ENCODE results near the gene MYL6B. TPM values are rescaled to one million over a fixed set of nuclear protein-coding genes. Genes with fewer than 3 reads are reported as not detected.

MYL6B gene
- total RNA-seq, 4 donors from 2014 or later: 14.3 to 57.9 (median 28.0) TPM

DNA sequence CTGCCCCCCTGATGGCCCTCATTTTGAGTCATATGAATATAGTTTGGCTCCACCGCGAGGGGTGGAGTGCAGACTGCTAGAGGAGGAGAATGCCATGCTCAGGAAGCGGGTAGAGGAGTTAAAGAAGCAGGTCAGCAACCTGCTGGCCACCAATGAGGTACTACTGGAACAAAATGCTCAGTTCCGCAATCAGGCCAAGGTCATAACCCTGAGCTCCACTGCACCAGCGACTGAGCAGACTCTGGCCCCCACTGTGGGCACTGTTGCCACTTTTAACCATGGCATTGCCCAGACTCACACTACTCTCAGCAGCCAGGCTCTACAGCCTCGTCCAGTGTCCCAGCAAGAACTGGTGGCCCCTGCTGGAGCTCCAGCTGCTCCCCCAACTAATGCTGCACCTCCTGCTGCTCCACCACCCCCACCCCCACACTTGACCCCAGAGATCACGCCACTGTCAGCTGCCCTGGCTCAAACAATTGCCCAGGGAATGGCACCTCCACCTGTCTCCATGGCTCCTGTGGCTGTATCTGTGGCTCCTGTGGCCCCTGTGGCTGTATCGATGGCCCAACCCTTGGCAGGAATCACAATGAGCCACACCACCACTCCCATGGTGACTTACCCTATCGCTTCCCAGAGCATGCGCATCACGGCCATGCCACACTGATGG, 31.1 kb upstream of the MYL6B start:
- no peaks in the 10 kb centered on the region for H3K9me3 ChIP-seq
- peak overlapping the region in 3 of 4 donors; percentile 95 to 99 (median 97) for H3K27ac ChIP-seq
- peaks cover 11 to 83% (median 22%) of the 10 kb centered on the region in 3 donors for H3K4me1 ChIP-seq
- 76 to 92% methylated on average over 4 to 5 of the region's 11 CpGs for WGBS, 2 donors (ENCODE audit: low coverage in 1 of 2)
- no peak for ATAC-seq
- TF ChIP-seq, protein P1, sequence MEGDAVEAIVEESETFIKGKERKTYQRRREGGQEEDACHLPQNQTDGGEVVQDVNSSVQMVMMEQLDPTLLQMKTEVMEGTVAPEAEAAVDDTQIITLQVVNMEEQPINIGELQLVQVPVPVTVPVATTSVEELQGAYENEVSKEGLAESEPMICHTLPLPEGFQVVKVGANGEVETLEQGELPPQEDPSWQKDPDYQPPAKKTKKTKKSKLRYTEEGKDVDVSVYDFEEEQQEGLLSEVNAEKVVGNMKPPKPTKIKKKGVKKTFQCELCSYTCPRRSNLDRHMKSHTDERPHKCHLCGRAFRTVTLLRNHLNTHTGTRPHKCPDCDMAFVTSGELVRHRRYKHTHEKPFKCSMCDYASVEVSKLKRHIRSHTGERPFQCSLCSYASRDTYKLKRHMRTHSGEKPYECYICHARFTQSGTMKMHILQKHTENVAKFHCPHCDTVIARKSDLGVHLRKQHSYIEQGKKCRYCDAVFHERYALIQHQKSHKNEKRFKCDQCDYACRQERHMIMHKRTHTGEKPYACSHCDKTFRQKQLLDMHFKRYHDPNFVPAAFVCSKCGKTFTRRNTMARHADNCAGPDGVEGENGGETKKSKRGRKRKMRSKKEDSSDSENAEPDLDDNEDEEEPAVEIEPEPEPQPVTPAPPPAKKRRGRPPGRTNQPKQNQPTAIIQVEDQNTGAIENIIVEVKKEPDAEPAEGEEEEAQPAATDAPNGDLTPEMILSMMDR (IDR thresholded peaks at IDR 0.05): no peak
- H3K36me3 ChIP-seq: peaks cover 3 to 28% of the 10 kb centered on the region in 2 donors
- no peak overlapping the region for H3K4me3 ChIP-seq
- H3K27me3 ChIP-seq: no peaks in the 10 kb centered on the region

DNA sequence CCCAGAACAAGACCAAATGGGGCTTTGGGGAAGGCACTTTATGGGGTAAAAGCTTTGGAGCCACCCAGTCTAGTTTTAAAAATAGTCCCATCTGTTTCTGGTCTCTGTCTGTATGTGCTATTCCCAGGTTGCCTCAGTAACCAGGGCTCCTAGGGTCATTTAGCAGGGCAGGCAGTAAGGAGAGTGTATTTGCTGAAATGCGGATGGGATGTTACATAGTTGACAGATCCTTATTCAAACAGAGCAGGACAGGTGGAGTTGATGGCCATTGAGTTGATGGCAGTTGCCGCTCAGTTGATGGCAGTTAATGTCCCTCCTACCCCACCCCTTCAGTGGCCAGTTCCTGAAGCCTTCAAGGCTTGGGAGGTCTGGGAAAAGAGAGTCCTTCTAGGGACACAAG, 29.8 kb upstream of the MYL6B start:
- peak overlapping the region in 3 of 4 donors; percentile 95 to 99 (median 97) for H3K27ac ChIP-seq
- H3K4me1 ChIP-seq: peaks cover 18 to 95% (median 31%) of the 10 kb centered on the region in 3 donors
- H3K4me3 ChIP-seq: no peak overlapping the region
- H3K36me3 ChIP-seq: peaks cover 3 to 28% of the 10 kb centered on the region in 2 donors
- ATAC-seq: no peak
- WGBS, 2 donors (ENCODE audit: low coverage in 1 of 2): 40 to 44% methylated on average over 2 of the region's 2 CpGs
- TF ChIP-seq EP300 (IDR thresholded peaks at IDR 0.05) (no peak), POLR2AphosphoS5 (IDR thresholded peaks at IDR 0.05) (no peak), POLR2A (IDR thresholded peaks at IDR 0.05) (no peak)
- TF ChIP-seq, protein P1 (IDR thresholded peaks at IDR 0.05): no peak
- H3K27me3 ChIP-seq: no peaks in the 10 kb centered on the region
- no peaks in the 10 kb centered on the region for H3K9me3 ChIP-seq

DNA sequence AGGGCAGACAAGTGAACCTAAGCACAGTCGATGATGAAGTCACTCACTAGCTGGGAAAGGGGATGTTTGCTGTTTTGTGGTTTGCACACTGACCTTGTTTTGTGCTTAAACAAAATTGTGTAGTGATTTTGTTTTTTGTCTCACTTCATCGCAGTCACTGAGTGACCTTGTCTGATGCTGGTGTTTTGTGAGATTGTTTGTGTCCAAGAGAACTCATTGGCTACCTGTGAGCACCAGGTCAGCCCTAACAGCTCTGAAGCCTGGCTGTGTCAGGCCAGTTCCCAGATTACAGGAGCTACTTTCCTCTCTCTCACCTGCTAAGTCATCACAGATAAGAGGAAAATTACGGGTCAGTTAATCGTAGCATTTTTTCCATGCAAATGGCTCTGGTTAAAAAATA, 28.3 kb upstream of the MYL6B start:
- peak overlapping the region in 3 of 4 donors; percentile 59 to 97 (median 95) for H3K27ac ChIP-seq
- no peak for ATAC-seq
- TF ChIP-seq POLR2AphosphoS5 (IDR thresholded peaks at IDR 0.05) (no peak), EP300 (IDR thresholded peaks at IDR 0.05) (no peak), POLR2A (IDR thresholded peaks at IDR 0.05) (no peak)
- TF ChIP-seq, protein P1 (IDR thresholded peaks at IDR 0.05): no peak
- no peaks in the 10 kb centered on the region for H3K9me3 ChIP-seq
- no peak overlapping the region for H3K4me3 ChIP-seq
- no peaks in the 10 kb centered on the region for H3K27me3 ChIP-seq
- 60 to 79% methylated on average over 4 of the region's 4 CpGs for WGBS, 2 donors (ENCODE audit: low coverage in 1 of 2)
- H3K36me3 ChIP-seq: peaks cover 3 to 28% of the 10 kb centered on the region in 2 donors
- peaks cover 14 to 84% (median 25%) of the 10 kb centered on the region in 3 donors for H3K4me1 ChIP-seq

DNA sequence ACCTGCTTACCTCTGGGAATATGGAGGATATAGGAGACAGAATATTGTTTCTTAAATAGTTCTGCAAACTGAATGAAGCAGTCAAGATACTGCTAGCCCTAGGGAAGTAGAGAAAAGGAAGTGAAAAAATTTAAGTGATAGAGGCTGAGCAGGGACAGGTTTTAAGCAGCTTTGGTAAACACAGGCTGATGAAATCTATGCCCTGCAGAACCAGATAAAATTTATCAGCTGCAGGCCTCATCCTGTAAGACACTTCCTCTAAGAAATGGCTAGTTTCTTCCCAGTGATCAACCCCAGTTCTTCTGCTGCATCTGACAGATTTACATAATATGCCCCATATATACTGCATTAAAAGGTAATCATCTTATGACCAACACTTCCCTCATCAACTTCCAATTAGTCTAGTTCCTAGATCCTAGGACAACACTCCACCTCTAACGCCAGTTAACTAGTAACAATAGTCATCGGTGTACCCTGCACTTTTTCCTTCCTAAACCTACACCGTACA, 25.6 kb upstream of the MYL6B start:
- WGBS, 2 donors (ENCODE audit: low coverage in 1 of 2): 29 to 39% methylated on average over 3 of the region's 3 CpGs
- no peak for ATAC-seq
- peak overlapping the region in 1 of 2 donors; percentile 93 for H3K4me3 ChIP-seq

More for the DNA sequence above, 25.6 kb upstream of the MYL6B start:
- Histone ChIP-seq H3K4me1 (peaks cover 7 to 75% (median 19%) of the 10 kb centered on the region in 3 donors), H3K9me3 (no peaks in the 10 kb centered on the region), H3K27me3 (no peaks in the 10 kb centered on the region), H3K36me3 (peaks cover 0 to 28% of the 10 kb centered on the region in 2 donors), H3K27ac (peak overlapping the region; percentile 87 to 99 (median 93))
- TF ChIP-seq POLR2A (IDR thresholded peaks at IDR 0.05): no peak
- TF ChIP-seq, protein P1 (IDR thresholded peaks at IDR 0.05): no peak
- no peak for TF ChIP-seq EP300 (IDR thresholded peaks at IDR 0.05)
- no peak for TF ChIP-seq POLR2AphosphoS5 (IDR thresholded peaks at IDR 0.05)
